LHCN-M2 (cell line): ENCODE data around the gene MEIS1. TPM values are rescaled to one million over a fixed set of nuclear protein-coding genes. Genes with fewer than 3 reads are reported as not detected.

Experiments used
- DNase-seq: peaks from one replicate; pipeline ENCODE4 v3.0.0-alpha.2; 2012; ENCODE audit warnings: low read depth
- total RNA-seq: library from RNA; depleted of rRNA; stranded (reverse); fragments of >200 nt; gene quantifications from 2 replicates; pipeline ENCODE4 v1.2.3, GENCODE V29; 2014

Gene MEIS1
- total RNA-seq, 1 experiment from 2014 or later = 3.3 TPM

DNA sequence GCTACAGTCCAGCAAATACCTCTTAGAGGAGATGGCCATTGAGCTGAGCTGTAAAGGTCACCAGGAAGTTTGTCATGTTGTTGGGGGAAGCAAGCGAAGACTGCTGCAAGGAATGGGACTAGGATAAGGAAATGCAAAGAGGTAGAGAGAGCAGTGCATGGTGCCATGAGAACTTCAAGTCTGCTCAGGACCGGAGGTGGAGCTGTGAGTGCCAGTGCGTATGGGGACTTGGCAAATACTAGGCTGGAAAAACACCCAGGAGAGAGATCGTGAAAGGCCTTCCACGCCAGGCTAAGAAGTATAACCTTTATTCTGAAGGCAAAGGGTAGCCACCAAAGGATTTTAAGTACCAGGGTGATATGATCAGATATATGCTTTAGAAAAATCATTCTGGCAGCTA is 71.3 kb downstream of the MEIS1 start:
- no peak for DNase-seq

DNA sequence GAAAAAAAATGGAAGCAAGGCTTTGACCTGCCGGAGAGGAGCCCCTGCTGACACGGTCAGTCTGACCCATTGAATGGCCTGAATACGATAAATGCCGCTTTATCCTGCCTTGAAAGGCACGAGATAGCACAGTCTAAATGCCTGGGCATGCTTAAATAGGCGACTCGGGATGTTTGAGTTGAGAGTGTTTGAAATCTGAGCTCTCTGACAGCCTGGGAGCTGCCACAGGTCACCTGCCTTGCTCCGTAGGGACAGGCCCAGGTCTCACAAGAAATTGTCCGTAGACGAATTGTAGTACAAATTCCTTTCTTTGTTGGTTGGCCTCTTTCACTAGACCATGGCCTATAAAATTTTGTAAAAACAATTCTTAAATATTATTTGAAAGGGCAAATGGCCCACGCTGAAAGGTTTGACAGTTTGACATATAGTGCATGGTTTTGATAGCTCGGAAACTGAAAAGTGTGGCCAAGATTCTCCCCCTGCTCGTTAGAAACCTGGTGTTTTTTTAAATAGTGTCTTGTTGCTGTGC is 72.8 kb downstream of the MEIS1 start:
- DNase-seq = no peak

DNA sequence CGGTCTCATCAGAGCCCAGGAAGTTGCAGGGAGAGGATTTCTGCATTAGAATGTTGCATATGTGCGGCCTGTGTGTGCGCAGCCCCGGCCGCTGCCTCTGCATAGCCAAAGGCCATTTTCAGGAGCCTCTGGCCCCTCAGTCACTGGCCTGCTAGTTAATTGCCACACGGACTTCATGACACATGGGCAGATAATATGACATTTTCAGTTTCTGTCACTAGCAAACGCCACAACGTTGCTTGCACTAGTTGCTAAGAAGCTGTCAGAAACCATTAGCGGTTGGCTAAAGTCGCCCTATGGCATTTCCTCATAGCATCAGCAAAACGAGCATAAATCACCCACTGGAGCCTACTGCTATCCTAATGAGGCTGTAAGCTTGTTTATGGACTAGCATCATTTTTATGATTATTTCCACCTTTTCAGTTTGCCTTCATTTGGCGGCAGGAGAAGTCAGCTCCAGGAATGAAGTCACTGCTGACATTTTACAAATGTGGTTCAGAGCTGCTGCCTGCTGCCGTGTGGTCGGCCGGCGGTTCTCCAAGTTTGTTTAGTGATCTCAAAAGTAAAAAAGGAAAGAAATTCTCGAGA is 73.7 kb downstream of the MEIS1 start:
- DNase-seq = no peak

DNA sequence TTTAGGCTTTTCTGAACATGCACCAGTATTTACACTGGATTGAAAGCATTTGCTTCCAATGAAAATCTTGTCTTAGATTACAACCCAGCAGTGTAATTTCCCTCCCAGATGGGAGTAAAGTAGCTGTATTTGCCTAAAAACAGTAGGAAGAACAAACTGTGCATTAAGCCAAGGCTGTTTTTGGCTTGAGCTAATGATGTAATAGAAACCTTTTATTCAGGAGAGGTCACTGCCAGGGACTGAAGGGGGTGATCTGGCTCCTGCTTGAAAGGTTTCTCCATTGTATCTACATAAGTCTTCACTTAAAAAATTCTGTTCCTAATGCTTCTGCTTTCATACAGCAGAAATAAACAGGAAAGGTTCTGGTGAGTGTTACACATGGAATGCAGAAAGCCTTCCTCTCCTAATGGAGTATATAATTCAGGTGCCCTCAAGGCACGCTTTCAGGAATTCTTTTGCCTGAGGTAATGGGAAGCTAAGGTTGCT is 74.4 kb downstream of the MEIS1 start:
- no peak for DNase-seq

DNA sequence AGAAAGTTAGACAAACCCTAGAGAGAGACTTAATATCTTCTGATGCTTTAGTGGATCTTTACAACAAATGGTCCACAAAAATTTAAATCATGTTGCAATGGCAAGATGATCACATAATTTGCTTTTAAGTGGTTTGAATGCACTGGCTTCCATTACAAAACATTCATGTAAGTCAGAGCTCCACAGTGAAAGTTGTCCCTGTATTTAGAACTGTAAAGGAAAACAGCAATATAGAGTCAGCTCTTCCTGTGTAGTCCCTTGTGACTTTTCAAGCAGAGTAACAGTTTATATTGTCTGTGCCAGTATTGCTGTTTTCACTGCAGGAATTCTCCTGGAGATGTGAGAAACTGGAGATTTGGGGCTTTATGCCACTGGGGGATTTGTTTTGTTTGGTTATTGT is 77.7 kb downstream of the MEIS1 start:
- DNase-seq = no peak

DNA sequence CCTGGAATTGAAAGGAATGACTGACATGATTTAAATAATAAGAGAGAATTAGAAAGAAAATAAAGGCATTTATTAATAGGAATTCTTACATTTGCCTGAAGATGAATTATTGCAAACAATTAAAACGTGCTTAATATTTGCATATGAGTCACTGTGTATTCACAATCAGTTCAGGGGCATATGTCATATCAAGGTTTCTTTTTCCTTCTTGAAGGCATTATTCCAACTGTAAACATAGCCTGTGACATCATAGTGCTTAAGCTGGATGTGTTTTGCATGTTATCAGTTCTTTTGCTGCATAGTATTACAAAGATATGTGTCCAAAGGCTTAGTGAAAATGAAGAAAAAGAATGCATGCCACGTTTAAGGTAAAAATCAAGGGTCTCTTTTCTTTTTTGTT is 80.8 kb downstream of the MEIS1 start:
- no peak for DNase-seq

DNA sequence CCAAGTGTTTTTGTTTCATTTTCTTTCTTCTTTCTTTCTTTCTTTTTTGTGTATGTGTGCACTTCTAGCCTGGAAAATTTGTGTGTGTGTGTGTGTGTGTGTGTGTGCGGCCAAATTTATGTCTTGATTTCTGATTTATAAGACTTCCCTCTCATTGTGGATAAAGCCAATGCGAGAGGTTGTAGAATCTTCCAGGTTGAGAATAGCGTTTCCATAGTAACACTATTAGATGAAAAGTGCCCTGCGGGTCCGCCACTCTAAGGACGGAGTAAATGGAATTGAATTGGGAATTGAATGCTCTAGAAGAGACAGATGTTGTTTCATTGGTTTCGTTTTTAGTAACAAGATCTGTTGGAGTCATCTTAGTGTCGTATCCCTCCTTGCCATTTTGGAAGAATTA is 81.6 kb downstream of the MEIS1 start:
- DNase-seq = no peak

DNA sequence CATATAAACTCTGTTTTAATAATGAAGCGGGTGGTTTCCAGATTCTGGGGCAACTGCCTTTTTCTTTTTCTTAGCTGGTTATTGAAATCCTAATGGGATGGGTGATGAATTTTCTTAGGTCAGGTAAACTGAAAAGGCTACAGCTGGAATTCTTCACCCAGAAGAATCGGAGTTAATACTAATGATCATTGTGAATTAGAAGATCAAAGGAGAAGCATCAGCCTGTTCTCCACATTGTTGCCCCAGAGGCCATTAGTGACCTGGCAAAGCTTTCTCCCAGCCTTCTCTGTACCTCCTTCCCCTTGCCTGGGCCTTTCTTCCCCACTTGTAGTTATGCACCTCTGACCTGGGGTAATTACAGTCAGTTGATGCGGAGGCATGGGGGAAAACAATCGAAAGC is 82.8 kb downstream of the MEIS1 start:
- DNase-seq = no peak

DNA sequence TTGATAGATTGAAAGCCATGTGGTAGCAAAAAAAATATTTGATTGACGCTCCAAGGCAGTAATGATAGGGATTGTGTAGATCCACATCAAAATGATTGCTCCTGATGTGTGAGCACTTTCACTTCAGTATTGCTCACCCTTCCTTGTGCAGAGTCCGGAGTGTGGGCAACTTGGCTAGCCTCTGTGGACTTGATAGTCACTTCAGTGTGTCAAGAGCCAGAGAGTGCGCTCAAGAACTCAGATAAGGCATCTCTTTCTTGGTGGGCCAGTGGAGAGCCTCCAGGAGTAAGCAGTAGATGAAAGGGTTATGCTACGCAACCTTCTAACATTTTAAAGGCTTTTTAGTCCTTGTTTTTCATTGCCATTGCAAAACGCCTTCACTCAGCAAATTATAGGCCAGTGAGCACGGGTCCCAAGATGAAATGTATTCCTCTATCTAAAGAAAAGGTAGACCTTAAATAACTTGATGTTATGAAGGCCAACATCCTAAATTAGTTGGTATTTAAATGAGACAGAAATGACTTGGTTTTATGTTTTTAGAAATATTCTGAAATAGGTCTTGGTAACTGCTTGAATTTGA is 84.4 kb downstream of the MEIS1 start:
- no peak for DNase-seq

DNA sequence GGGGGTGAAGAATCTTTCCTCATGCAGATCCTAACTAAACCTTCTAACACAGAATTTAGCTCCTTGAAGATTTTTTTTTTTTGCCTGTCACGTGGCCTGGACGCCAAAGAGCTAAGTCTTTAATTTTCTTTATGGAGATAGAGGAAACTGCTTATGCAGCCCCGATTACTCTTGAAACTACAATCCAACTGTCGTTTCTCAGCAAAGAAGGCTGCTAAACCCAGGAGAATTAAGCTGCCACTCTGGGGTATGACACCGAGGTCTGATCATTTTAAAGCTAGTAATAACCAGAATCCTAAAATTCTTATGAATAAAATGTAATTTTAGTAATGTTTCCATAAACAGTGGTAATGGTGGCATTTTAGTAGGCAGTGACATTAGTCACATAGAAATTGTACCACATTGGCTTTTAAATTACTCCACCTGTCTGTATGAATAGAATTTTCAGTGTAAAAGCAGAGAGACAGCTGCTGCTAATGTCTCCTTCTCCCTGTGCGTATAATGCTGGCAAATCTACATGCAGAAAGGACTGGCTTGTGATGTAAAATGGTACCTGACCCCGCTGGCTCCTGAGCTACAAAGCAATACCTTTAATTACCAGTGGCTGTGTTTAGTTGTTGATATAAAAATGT is 86.5 kb downstream of the MEIS1 start:
- DNase-seq = no peak

DNA sequence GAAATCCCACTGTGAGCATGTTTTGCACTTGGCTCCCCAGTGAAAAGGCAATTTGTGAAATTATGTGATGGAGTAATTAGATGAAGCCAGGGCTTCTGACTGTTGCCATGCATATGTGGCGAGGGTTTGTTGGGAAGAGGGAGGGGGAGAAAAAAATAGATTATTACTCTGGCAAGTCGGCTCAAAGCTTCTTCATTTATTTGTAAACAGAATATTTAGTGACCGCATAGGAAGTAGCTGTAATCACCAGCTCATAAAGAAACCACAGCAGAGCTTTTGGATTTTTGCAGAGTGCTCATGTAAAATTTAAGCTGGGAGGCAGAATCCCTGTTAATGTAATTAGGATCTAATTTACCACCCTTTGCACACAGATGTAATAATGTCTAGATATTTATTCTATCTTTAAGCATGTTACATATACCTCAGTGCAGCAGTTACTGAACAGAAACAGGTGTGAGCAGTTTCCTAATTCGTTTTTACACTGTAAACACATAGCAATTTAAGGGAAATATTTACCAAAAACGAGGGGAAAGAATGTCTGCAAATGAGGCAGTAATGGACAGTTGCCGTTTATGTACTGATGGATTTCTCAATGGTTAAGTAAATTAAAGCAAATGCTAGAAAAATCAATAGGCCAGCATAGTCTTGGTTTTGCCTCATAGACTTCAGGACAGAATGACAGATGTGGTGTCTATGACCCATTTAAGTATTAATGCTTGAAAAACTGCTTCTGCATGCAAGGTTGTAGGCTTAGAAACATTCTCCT is 87.9 kb downstream of the MEIS1 start:
- no peak for DNase-seq

DNA sequence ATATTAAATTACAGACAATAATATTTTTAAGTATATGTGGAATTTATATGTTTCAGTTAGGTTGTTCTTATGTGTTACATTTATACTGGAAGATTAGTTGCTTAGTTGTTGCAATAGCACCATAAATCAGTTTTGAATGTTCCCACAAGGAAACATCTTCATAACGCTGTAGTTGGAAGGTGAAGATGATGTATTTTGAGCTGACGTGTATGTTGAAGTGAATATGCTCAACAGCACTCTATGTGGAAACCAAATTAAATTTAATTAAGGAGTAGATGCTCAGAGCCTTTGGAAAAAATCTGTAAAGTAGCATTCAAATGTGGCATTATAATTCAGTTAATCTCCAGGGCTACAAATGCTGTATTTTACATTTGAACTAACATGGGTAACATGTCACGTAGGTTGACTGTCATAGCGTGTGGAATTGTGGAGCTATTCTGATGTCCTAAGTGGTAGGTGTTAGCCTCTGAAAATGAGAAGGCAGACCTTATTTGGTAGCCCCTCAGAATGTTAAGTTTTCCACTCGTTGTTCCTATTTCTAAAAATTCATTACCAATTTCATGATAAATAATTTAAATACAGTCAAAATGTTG is 88.5 kb downstream of the MEIS1 start:
- no peak for DNase-seq

DNA sequence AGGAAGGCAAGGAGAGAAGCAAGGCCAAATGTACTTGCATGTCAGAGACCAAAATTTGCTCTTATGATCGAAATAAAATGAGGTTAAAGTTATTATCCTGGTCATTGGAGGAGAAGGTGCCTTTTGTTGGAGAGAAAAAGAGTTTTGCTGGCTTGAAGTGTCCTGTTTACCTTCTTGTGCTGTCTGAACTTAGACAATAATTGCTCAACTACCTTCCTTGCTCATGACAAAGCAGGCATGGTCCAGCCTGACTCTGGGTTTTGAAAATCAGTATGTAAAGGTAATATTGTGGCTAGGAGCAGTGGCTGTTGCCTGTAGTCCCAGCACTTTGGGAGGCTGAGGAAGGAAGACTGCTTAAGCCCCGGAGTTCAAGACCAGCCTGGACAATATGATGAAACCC is 89.1 kb downstream of the MEIS1 start:
- DNase-seq = no peak

DNA sequence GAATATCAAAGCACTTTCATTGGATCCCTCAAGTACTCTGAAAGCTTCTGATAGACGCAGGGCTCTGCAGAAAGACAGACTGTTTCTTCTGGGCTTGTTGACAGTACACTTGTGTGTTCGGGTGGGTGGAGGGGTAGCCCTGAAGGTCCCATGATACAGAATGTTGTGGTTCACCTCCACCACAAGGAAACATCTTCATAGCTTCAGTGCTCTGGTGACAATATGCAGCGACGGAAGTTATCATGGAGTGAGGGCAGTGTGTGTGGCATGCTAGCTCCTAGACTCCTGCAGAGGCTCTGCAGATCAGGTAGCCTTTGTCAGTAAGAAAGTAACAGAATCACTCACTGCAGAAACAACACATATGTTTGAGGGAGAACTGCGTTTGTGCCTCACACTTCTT is 90.7 kb downstream of the MEIS1 start:
- DNase-seq = no peak

DNA sequence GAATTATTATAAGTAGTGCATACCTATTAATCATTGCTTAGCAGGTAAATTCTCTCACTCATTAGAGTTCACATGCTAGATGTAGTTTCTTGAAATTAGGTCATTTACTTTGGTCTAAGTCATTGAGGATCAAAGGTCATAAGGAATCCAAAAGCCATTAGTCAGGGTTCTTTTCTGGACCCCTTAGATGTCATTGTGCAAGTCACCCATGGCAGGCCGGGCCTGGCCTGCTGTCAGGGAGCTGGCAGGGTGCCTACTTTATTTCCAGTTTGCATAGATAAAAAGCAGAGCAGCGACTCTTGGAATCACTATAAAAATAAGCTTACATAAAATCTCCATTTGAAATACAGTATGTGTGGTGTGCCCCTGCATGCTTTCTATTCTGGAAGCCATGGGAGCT is 91.3 kb downstream of the MEIS1 start:
- no peak for DNase-seq

DNA sequence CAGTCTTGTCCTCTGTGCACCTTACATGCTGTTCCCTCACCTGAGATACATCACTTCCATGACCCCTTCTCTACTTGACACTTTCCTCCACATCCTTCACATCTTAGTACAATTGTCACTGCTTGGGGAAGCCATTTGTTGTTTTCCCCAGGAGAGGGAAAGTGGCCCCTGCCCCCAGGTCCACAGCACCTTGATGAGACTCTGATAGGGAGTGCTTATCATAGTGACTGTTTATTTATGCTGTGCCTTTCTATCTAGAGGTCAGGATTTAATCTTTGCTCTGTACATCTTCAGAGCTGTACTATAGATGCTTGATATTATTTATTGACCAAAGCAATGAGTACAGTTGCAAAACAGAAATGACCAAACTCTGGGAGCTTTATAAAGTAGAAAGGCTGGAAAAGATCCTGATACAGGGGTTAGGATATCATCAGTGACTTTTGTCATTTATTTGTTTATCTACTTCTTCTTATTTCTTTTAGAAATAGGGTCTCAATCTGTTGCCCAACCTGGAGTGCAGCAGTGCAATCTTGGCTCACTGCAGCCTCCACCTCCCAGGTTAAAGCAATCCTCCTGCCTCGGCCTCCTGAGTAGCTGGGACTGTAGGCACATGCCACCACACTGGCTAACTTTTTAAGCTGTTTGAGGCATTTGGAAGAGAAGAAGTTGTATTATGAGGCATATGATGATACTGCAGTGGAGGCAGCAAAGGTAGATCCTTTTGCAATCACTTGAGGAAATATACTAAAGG is 94.2 kb downstream of the MEIS1 start:
- no peak for DNase-seq

DNA sequence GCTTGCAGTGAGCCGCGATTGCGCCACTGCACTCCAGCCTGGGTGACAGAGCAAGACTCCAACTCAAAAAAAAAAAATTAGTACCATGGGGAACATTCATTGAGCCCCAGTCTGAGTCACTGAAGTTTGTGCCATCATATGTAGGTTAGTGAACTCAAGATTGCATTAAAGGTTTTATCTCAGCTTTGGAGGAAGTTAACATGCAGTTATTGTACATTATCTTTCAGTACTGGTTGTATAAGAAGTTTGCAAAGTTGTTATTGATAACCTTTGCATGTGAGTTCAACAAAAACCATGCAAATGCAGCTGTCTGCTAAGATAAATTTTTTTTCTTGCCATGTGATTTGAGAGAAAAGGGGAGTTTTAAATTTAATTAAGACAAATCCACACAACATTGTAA is 95.7 kb downstream of the MEIS1 start:
- no peak for DNase-seq

DNA sequence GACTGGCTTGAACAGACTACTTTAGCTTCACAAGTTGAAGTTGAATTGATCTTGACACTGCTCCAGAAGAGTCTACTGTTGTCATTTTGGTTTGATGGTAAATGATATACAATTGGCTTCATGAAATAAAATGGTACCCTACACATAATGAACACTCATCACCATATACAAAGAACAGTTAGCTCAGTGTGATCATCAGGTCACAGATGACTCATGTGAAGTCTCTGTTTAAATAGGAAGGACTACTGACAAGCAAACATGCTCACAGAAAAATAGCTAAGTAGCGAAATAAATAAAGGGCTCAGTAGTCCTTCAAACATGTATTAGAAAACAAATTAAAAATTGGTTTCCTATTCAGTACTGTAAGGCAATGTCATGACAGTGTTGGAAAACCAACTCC is 96.2 kb downstream of the MEIS1 start:
- DNase-seq = no peak

DNA sequence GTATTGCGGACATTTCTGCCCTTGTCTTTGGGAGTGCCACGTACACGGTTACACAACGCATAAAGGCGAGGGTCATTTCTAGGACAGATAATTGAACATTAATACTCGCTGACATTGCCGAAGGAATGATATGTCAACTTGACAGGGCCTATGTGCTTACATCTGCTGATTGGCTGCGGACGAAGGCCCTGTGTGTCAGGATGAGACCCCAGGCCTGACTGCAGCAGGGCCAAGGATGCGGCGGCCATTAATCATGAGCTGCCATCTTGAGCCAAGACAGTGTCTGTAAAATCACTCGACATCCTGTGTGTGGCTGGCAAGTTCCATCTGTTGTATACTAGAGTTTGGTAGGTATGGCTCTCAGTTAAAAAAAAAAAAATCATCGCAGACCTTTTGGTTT is 96.6 kb downstream of the MEIS1 start:
- DNase-seq = no peak

DNA sequence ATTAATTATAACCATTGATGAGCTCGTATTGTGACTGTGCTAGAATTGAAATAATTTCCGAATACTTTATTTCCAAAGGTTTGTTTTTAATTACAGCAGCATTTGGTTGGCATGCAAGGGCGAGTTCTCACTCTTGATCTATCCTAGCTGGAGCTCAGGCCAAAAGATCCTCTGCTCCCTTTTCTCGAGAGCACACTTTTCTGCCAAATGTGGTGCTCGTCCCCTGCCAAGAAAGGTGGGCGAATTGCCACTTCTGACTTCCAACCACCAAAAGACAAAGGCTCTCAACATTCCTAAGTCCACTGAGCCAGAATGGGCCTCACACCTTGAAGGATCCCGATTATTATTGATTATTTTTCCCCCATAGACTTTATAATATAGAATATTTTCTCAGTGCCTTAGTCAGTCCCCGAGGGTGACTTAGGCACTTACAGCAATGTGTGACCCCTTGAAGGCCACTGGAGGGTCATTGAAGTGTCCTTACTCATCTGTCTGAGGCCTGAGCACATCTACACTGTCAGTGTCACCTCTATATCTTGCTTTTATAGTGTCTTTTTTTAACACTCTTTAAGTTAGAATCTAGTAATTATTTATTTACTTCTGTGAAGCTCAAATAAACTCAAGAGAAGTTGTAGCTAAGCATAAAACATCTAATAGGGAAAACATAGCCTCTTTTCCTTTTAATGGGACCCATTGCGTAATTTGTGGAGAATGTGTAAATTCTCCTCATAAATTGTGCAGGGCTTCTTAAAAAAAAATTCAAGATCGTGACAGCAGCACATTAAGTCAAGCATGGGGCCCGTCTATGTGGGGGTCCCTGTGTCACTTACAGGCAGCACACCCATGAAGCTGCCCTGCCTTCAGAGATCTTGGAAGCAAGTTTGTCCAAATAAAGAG is 98.3 kb downstream of the MEIS1 start:
- no peak for DNase-seq
